Neural cell (in vitro differentiated cells): ENCODE data around the gene HS2ST1. TPM values are rescaled to one million over a fixed set of nuclear protein-coding genes. Genes with fewer than 3 reads are reported as not detected.

Experiments
- H2AFZ ChIP-seq: fragments of 200-600, 300-800 bp; sonication (generic), shearing (Covaris generic); 2 replicates; pipeline ENCODE4 v1.6.0; 2014; ENCODE audit warnings: low read depth, mild to moderate bottlenecking, antibody characterized with exemption, low read length, moderate library complexity
- H3F3A ChIP-seq: fragments of 200-600 bp; shearing (Covaris generic); 2 replicates; pipeline ENCODE4 v1.6.1; 2016; ENCODE audit warnings: mild to moderate bottlenecking, moderate library complexity, mixed read lengths, antibody characterized with exemption, low read length; ENCODE audit not compliant: insufficient read depth, poor library complexity, severe bottlenecking
- H3K27ac ChIP-seq: fragments of 200-600, 300-800 bp; sonication (generic), shearing (Covaris generic); 2 replicates; pipeline ENCODE4 v1.5.1; 2014; ENCODE audit warnings: mild to moderate bottlenecking, low read length, moderate library complexity
- H3K27me3 ChIP-seq: fragments of 300-800, 200-600 bp; sonication (generic), shearing (Covaris generic); 2 replicates; pipeline ENCODE4 v1.6.0; 2014; ENCODE audit warnings: mild to moderate bottlenecking, low read depth, low read length, moderate library complexity; ENCODE audit not compliant: insufficient read depth
- H3K36me3 ChIP-seq: fragments of 300-800, 200-600 bp; sonication (generic), shearing (Covaris generic); 2 replicates; pipeline ENCODE4 v1.5.1; 2014; ENCODE audit warnings: mild to moderate bottlenecking, antibody characterized with exemption, low read length, moderate library complexity; ENCODE audit not compliant: insufficient read depth
- H3K4me2 ChIP-seq: fragments of 300-800, 200-600 bp; sonication (generic), shearing (Covaris generic); 2 replicates; pipeline ENCODE4 v1.6.0; 2014; ENCODE audit warnings: mild to moderate bottlenecking, low read length
- H3K4me3 ChIP-seq: fragments of 300-800, 200-600 bp; sonication (generic), shearing (Covaris generic); 2 replicates; pipeline ENCODE4 v1.5.1; 2014; ENCODE audit warnings: mild to moderate bottlenecking, low read length, moderate library complexity
- H3K79me2 ChIP-seq: fragments of 200-600 bp; shearing (Covaris generic); replicated peaks from 2 replicates; pipeline ENCODE4 v1.6.0; 2014; ENCODE audit warnings: mild to moderate bottlenecking, low read length, moderate library complexity; ENCODE audit not compliant: insufficient read depth
- H3K9ac ChIP-seq: fragments of 300-800, 200-600 bp; sonication (generic), shearing (Covaris generic); 2 replicates; pipeline ENCODE4 v1.6.1; 2016; ENCODE audit warnings: mild to moderate bottlenecking, low read length, mixed read lengths
- H3K9me2 ChIP-seq: fragments of 200-600 bp; shearing (Covaris generic); 2 replicates; pipeline ENCODE4 v1.6.1; 2016; ENCODE audit warnings: mild to moderate bottlenecking, low read length, mixed read lengths; ENCODE audit not compliant: insufficient read depth
- H3K9me3 ChIP-seq: fragments of 200-600, 300-800 bp; sonication (generic), shearing (Covaris generic); 2 replicates; pipeline ENCODE4 v1.6.1; 2016; ENCODE audit warnings: mild to moderate bottlenecking, mixed run types, low read length, moderate library complexity, mixed read lengths
- H4K20me1 ChIP-seq: fragments of 200-600 bp; shearing (Covaris generic); 2 replicates; pipeline ENCODE4 v1.6.1; 2016; ENCODE audit warnings: mild to moderate bottlenecking, mixed run types; ENCODE audit not compliant: insufficient read depth
- CTCF ChIP-seq: fragments of 450-650 bp; IDR thresholded peaks from 2 replicates; pipeline ENCODE4 v1.5.1; 2014; ENCODE audit warnings: antibody characterized with exemption, mild to moderate bottlenecking, moderate library complexity; ENCODE audit not compliant: poor library complexity, severe bottlenecking
- EP300 ChIP-seq: fragments of 450-650 bp; conservative IDR thresholded peaks from 2 replicates; pipeline ENCODE4 v1.6.1; 2014; ENCODE audit warnings: antibody characterized with exemption, mild to moderate bottlenecking, moderate library complexity; ENCODE audit not compliant: poor library complexity, severe bottlenecking
- EZH2 ChIP-seq: fragments of 200-600, 300-800 bp; shearing (Covaris generic), sonication (generic); IDR thresholded peaks from 2 replicates; pipeline ENCODE4 v1.6.1; 2014; ENCODE audit warnings: antibody characterized with exemption, low read length, borderline replicate concordance, mild to moderate bottlenecking; ENCODE audit not compliant: insufficient read depth, poor library complexity, severe bottlenecking
- MXI1 ChIP-seq: fragments of 450-650 bp; conservative IDR thresholded peaks from 2 replicates; pipeline ENCODE4 v1.6.1; 2014; ENCODE audit warnings: antibody characterized with exemption, mild to moderate bottlenecking; ENCODE audit not compliant: poor library complexity, severe bottlenecking
- POLR2AphosphoS5 ChIP-seq: IDR thresholded peaks from 2 replicates; pipeline ENCODE4 v1.6.1; 2012
- RAD21 ChIP-seq: fragments of 450-650 bp; conservative IDR thresholded peaks from 2 replicates; pipeline ENCODE4 v1.6.1; 2014; ENCODE audit warnings: antibody characterized with exemption, mild to moderate bottlenecking, moderate library complexity
- REST ChIP-seq: IDR thresholded peaks from 2 replicates; pipeline ENCODE4 v1.6.1; 2012; ENCODE audit warnings: borderline replicate concordance
- SMC3 ChIP-seq: fragments of 450-650 bp; conservative IDR thresholded peaks from 2 replicates; pipeline ENCODE4 v1.6.1; 2014; ENCODE audit warnings: antibody characterized with exemption, mild to moderate bottlenecking, moderate library complexity; ENCODE audit not compliant: poor library complexity
- TAF1 ChIP-seq: IDR thresholded peaks from 2 replicates; pipeline ENCODE4 v1.6.1; 2012; ENCODE audit warnings: low read depth
- polyA plus RNA-seq: library from polyadenylated mRNA; depleted of rRNA; stranded (reverse); fragments of >200 nt; gene quantifications from 2 replicates; pipeline ENCODE4 v1.2.3, GENCODE V29; 2014

Gene HS2ST1
- polyA plus RNA-seq, 1 donor from 2014 or later = 24.7 TPM

- Histone ChIP-seq H3K4me3 (no peak overlapping the region), H3K27ac (no peak overlapping the region), H3K9ac (no peak overlapping the region), H3K9me2 (no peaks in the 10 kb centered on the region), H3K9me3 (peaks cover 5% of the 10 kb centered on the region), H3F3A (no peaks in the 10 kb centered on the region), H3K27me3 (no peaks in the 10 kb centered on the region), H4K20me1 (no peaks in the 10 kb centered on the region), H3K36me3 (no peaks in the 10 kb centered on the region), H2AFZ (no peak overlapping the region), H3K79me2 (peaks cover 6% of the 10 kb centered on the region), H3K4me2 (no peak overlapping the region)
- TF ChIP-seq POLR2AphosphoS5 (no peak), EP300 (no peak), MXI1 (no peak), SMC3 (no peak), REST (no peak), TAF1 (no peak), EZH2 (no peak), RAD21 (no peak), CTCF (no peak)
Measured at GRCh38 chr1:86956221-86956620, 41.8 kb downstream of the HS2ST1 start.

- H2AFZ ChIP-seq = no peak overlapping the region
- H3K27ac ChIP-seq = no peak overlapping the region
- no peaks in the 10 kb centered on the region for H3K36me3 ChIP-seq
- no peaks in the 10 kb centered on the region for H4K20me1 ChIP-seq
- H3K9me2 ChIP-seq = no peaks in the 10 kb centered on the region
- no peak overlapping the region for H3K4me3 ChIP-seq
- peaks cover 6% of the 10 kb centered on the region for H3K79me2 ChIP-seq
- no peaks in the 10 kb centered on the region for H3K27me3 ChIP-seq
- H3F3A ChIP-seq = no peaks in the 10 kb centered on the region
- no peak overlapping the region for H3K4me2 ChIP-seq
- no peak overlapping the region for H3K9ac ChIP-seq
- TF ChIP-seq EZH2 = no peak
- no peak for TF ChIP-seq TAF1
- no peak for TF ChIP-seq SMC3
- no peak for TF ChIP-seq CTCF
- TF ChIP-seq REST = no peak
- no peak for TF ChIP-seq POLR2AphosphoS5
- no peak for TF ChIP-seq EP300
- TF ChIP-seq RAD21 = no peak
- TF ChIP-seq MXI1 = no peak
- H3K9me3 ChIP-seq = peaks cover 5% of the 10 kb centered on the region
Measured at GRCh38 chr1:86957221-86957620, 42.8 kb downstream of the HS2ST1 start.
